HG03135 (cell line): Measurements from ENCODE around the gene DOC2A.
"Not testable (repeated sequence)": the region's sequence is repeated elsewhere in the genome, so short reads cannot be mapped to it uniquely, and the experiment has no call there.

ENCODE experiments used
- ATAC-seq: cut with Tn5 transposase; IDR thresholded peaks from one replicate; pipeline ENCODE4 v1.9.1; 2021; ENCODE audit warnings: mild to moderate bottlenecking, moderate library complexity; ENCODE audit not compliant: unreplicated experiment

DOC2A gene

GRCh38 chr16:30027588-30028437 lies 17.0 kb upstream of the DOC2A start:
- ATAC-seq = no peak

- ATAC-seq = no peak
These were observed 15.6 kb upstream of the DOC2A start for GRCh38 chr16:30026449-30026848.

- no peak for ATAC-seq
These were observed 14.7 kb upstream of the DOC2A start for GRCh38 chr16:30025574-30025973.

- no peak for ATAC-seq
These were observed 14.3 kb upstream of the DOC2A start for GRCh38 chr16:30025156-30025555.

- ATAC-seq = no peak
These were observed 13.6 kb upstream of the DOC2A start for GRCh38 chr16:30024451-30024850.

- no peak for ATAC-seq
These were observed 12.8 kb upstream of the DOC2A start for GRCh38 chr16:30023586-30023985.

GRCh38 chr16:30022887-30023286 lies 12.1 kb upstream of the DOC2A start, which contains the start of gene C16orf92:
Gene C16orf92 (plus strand): TSS chr16:30023198. CDS start chr16:30023341, 143 bp downstream.
- no peak for ATAC-seq

- ATAC-seq = no peak
These were observed 7.9 kb upstream of the DOC2A start for GRCh38 chr16:30018731-30019158.

GRCh38 chr16:30017937-30018336 lies 7.1 kb upstream of the DOC2A start:
- not testable (repeated sequence) for ATAC-seq

- ATAC-seq = no peak
These were observed 6.4 kb upstream of the DOC2A start for GRCh38 chr16:30017277-30017656.

GRCh38 chr16:30016555-30017276 lies 5.9 kb upstream of the DOC2A start:
- ATAC-seq = no peak

GRCh38 chr16:30015450-30015849 lies 4.6 kb upstream of the DOC2A start:
- ATAC-seq = not testable (repeated sequence)

GRCh38 chr16:30012598-30012997 lies 1.8 kb upstream of the DOC2A start:
- not testable (repeated sequence) for ATAC-seq

- no peak for ATAC-seq
These were observed 1.1 kb upstream of the DOC2A start for GRCh38 chr16:30011714-30012504.

GRCh38 chr16:30009990-30010843 lies 610 bp downstream of the DOC2A start:
- ATAC-seq = no peak

- ATAC-seq = no peak
These were observed 1.6 kb downstream of the DOC2A start for GRCh38 chr16:30009085-30009862.

GRCh38 chr16:30007378-30007895 lies 3.4 kb downstream of the DOC2A start:
- ATAC-seq = no peak

GRCh38 chr16:30006659-30007377 lies 4.0 kb downstream of the DOC2A start:
- no peak for ATAC-seq

- no peak for ATAC-seq
These were observed 4.7 kb downstream of the DOC2A start for GRCh38 chr16:30006095-30006473.
